Measurements from ENCODE around the gene P2RY8. TPM values are rescaled to one million over a fixed set of nuclear protein-coding genes. Genes with fewer than 3 reads are reported as not detected.
"Not testable (repeated sequence)": the region's sequence is repeated elsewhere in the genome, so short reads cannot be mapped to it uniquely, and the experiment has no call there.

Gene P2RY8
- total and polyA plus RNA-seq, 4 donors = 0.31 to 5.5 (median 3.0) TPM

DNA sequence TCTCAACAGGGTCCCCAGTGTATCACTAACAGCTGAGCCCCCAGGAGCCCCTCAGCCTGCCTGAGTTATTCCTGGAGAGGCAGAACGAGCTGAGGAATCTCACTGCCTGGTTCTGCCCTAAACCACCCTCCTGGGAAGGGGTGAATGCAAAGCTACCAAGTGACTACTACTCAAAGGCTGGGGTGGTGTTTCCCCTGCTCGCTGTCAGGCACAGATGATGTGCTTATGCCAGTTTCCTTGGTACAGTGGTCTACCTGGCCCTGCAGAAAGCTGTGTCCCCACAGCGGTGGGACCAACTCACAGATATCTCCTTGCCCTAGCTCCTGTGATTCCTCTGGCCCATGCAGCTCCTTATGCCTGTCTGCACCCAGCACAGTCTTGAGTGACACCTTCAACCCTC is 48.8 kb downstream of the P2RY8 start:
- Histone ChIP-seq H3K4me3 (ENCODE audit: low read length in 2 of 2) (no peak overlapping the region), H3K36me3 (ENCODE audit: control insufficient read depth in 1 of 2, insufficient read depth in 2 of 2, low read length in 1 of 2) (no peaks in the 10 kb centered on the region), H3K4me1 (ENCODE audit: control insufficient read depth in 1 of 2, insufficient read depth in 2 of 2, low read length in 2 of 2) (no peaks in the 10 kb centered on the region), H3K9me3 (ENCODE audit: control insufficient read depth, low read length) (peaks cover 4% of the 10 kb centered on the region), H3K27me3 (ENCODE audit: control insufficient read depth in 1 of 2, insufficient read depth in 2 of 2, low read length in 1 of 2) (no peaks in the 10 kb centered on the region), H3K27ac (ENCODE audit: low read depth in 1 of 2, low read length in 2 of 2) (no peak overlapping the region)
- DNase-seq = peak in 1 of 2 donors; percentile 19
- WGBS, 2 donors = 73 to 77% methylated on average over 3 of the region's 3 CpGs
- ATAC-seq (ENCODE audit: low FRiP score) = no peak
- intact Hi-C loops (cut with DNase I) = no loop called here

DNA sequence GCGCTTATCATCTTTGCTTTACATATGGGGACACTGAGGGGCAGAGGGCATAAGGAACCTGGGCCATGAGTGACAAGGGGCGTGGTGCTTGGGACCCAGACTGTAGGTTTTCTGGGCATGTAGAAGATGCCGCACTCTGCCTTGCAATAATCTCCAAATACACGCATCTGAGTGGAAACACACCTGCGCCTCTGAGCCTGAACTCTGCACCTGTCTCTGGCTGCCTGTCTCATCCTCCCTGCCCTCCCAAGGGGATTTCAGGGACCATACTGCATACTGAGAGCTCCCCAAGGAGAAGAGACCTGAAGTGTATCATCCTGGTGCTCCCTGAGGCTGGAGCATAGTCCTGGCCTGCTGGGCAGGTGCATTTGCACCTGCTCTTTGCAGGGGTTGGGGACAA is 49.6 kb downstream of the P2RY8 start:
- DNase-seq (no peak), ATAC-seq (ENCODE audit: low FRiP score) (no peak)
- H3K4me1 ChIP-seq (ENCODE audit: control insufficient read depth in 1 of 2, insufficient read depth in 2 of 2, low read length in 2 of 2) = no peaks in the 10 kb centered on the region
- intact Hi-C loops (cut with DNase I) = no loop called here
- H3K27ac ChIP-seq (ENCODE audit: low read depth in 1 of 2, low read length in 2 of 2) = no peak overlapping the region
- H3K4me3 ChIP-seq (ENCODE audit: low read length in 2 of 2) = no peak overlapping the region
- H3K27me3 ChIP-seq (ENCODE audit: control insufficient read depth in 1 of 2, insufficient read depth in 2 of 2, low read length in 1 of 2) = no peaks in the 10 kb centered on the region
- 87 to 92% methylated on average over 5 of the region's 5 CpGs for WGBS, 2 donors
- H3K36me3 ChIP-seq (ENCODE audit: control insufficient read depth in 1 of 2, insufficient read depth in 2 of 2, low read length in 1 of 2) = no peaks in the 10 kb centered on the region
- H3K9me3 ChIP-seq (ENCODE audit: control insufficient read depth, low read length) = peaks cover 4% of the 10 kb centered on the region

DNA sequence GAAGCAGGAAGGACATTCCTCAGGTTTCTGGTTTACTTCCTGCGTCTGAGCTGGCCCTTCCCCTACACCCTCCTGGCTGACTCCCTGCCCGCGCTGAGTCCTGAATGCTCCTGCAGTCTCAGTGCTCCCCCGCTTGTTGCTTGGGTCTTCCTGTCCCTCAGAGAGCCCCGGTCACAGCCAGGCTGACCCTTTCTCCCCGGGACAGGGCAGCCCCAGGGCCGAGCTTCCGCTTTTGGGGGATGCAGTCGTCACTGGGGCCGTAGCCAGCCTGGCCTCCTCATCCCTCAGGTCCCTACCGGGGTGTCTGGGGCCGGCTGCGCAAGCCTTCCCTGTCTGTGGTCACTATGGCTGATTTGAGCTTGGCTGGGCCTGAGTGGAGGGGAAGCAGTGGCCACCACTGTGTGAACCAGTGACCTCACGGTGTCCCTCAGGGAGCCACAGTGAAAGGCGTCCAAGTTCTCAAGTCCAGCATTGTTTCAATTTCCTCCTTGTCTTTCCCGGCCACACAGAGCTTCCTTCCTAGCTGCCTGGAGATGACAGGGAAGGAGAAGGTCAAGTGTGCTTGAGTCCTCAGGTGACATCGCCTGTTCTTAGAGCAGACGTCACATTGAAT is 50.1 kb downstream of the P2RY8 start:
- ATAC-seq (ENCODE audit: low FRiP score) (peak; percentile 33), DNase-seq (peak; percentile 72 to 76)
- 61 to 70% methylated on average over 18 of the region's 18 CpGs for WGBS, 2 donors
- no peaks in the 10 kb centered on the region for H3K36me3 ChIP-seq (ENCODE audit: control insufficient read depth in 1 of 2, insufficient read depth in 2 of 2, low read length in 1 of 2)
- no peaks in the 10 kb centered on the region for H3K4me1 ChIP-seq (ENCODE audit: control insufficient read depth in 1 of 2, insufficient read depth in 2 of 2, low read length in 2 of 2)
- intact Hi-C loops (cut with DNase I) = no loop called here
- no peaks in the 10 kb centered on the region for H3K27me3 ChIP-seq (ENCODE audit: control insufficient read depth in 1 of 2, insufficient read depth in 2 of 2, low read length in 1 of 2)
- H3K9me3 ChIP-seq (ENCODE audit: control insufficient read depth, low read length) = peaks cover 4% of the 10 kb centered on the region
- H3K4me3 ChIP-seq (ENCODE audit: low read length in 2 of 2) = no peak overlapping the region
- no peak overlapping the region for H3K27ac ChIP-seq (ENCODE audit: low read depth in 1 of 2, low read length in 2 of 2)

DNA sequence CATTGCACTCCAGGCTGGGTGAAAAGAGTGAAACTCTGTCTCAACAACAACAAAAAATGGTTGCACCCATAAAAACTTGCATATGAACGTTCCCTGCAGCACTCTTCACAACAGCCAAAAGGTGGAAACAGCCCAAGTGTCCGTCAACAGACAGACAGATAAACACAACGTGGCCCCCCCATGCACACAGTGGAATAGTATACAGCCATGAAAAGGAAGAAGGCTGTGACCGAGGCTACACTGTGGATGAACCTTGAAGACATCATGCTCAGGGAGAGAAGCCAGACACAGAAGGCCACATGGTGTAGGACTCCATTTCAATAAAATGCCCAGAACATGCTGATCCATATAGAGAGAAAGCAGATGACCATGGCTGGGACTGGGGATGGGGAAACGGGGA is 50.8 kb downstream of the P2RY8 start:
- Histone ChIP-seq H3K4me1 (ENCODE audit: control insufficient read depth in 1 of 2, insufficient read depth in 2 of 2, low read length in 2 of 2) (no peaks in the 10 kb centered on the region), H3K9me3 (ENCODE audit: control insufficient read depth, low read length) (peaks cover 4% of the 10 kb centered on the region), H3K27me3 (ENCODE audit: control insufficient read depth in 1 of 2, insufficient read depth in 2 of 2, low read length in 1 of 2) (no peaks in the 10 kb centered on the region), H3K27ac (ENCODE audit: low read depth in 1 of 2, low read length in 2 of 2) (no peak overlapping the region), H3K4me3 (ENCODE audit: low read length in 2 of 2) (no peak overlapping the region), H3K36me3 (ENCODE audit: control insufficient read depth in 1 of 2, insufficient read depth in 2 of 2, low read length in 1 of 2) (no peaks in the 10 kb centered on the region)
- WGBS, 2 donors = 82 to 83% methylated on average over 5 of the region's 5 CpGs
- DNase-seq = peak in 1 of 2 donors; percentile 11
- intact Hi-C loops (cut with DNase I) = no loop called here
- no peak for ATAC-seq (ENCODE audit: low FRiP score)

DNA sequence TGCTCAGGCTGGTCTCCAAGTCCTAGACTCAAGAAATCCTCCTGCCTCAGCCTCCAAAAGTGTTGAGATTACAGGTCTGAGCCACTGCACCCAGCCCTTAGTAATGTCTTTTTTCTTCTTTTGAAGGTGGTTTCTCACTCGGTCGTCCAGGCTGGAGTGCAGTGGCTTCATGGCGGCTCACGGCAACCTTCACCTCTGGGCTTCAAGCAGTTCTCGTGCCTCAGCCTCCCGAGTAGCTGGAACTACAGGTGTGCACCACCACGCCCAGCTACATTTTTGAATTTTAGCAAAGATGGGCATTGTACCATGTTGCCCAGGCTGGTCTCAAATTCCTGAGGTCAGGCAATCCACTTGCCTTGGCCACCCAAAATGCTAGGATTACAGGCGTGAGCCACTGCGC is 52.0 kb downstream of the P2RY8 start:
- H3K4me1 ChIP-seq (ENCODE audit: control insufficient read depth in 1 of 2, insufficient read depth in 2 of 2, low read length in 2 of 2) = no peaks in the 10 kb centered on the region
- H3K4me3 ChIP-seq (ENCODE audit: low read length in 2 of 2) = no peak overlapping the region
- ATAC-seq (ENCODE audit: low FRiP score) (no peak), DNase-seq (peak in 1 of 2 donors; percentile 24)
- intact Hi-C loops (cut with DNase I) = no loop called here
- H3K36me3 ChIP-seq (ENCODE audit: control insufficient read depth in 1 of 2, insufficient read depth in 2 of 2, low read length in 1 of 2) = no peaks in the 10 kb centered on the region
- H3K27me3 ChIP-seq (ENCODE audit: control insufficient read depth in 1 of 2, insufficient read depth in 2 of 2, low read length in 1 of 2) = no peaks in the 10 kb centered on the region
- peaks cover 4% of the 10 kb centered on the region for H3K9me3 ChIP-seq (ENCODE audit: control insufficient read depth, low read length)
- 90% methylated on average over 9 of the region's 9 CpGs for WGBS, 2 donors
- no peak overlapping the region for H3K27ac ChIP-seq (ENCODE audit: low read depth in 1 of 2, low read length in 2 of 2)

DNA sequence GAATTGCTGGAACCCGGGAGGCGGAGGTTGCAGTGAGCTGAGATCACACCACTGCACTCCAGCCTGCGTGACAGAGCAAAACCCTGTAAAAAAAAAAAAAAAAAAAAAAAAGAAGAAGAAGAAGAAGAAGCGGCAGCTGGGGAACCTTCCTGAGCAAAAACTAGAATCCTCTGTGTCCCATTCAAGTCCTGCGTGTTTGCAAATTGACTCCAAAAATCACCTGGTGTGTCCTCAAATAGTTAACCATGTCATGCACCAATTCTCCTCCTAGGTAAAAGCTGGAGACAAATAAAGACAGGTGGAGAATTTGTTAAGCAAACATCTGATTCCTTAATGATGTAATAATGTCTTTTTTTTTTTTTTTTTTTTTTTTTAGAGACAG is 52.4 kb downstream of the P2RY8 start:
- H3K36me3 ChIP-seq (ENCODE audit: control insufficient read depth in 1 of 2, insufficient read depth in 2 of 2, low read length in 1 of 2) = no peaks in the 10 kb centered on the region
- WGBS, 2 donors = 80 to 83% methylated on average over 5 of the region's 5 CpGs
- H3K4me1 ChIP-seq (ENCODE audit: control insufficient read depth in 1 of 2, insufficient read depth in 2 of 2, low read length in 2 of 2) = no peaks in the 10 kb centered on the region
- no peaks in the 10 kb centered on the region for H3K27me3 ChIP-seq (ENCODE audit: control insufficient read depth in 1 of 2, insufficient read depth in 2 of 2, low read length in 1 of 2)
- H3K27ac ChIP-seq (ENCODE audit: low read depth in 1 of 2, low read length in 2 of 2) = no peak overlapping the region
- no peak overlapping the region for H3K4me3 ChIP-seq (ENCODE audit: low read length in 2 of 2)
- ATAC-seq (ENCODE audit: low FRiP score) (no peak), DNase-seq (no peak)
- intact Hi-C loops (cut with DNase I) = no loop called here
- peaks cover 4% of the 10 kb centered on the region for H3K9me3 ChIP-seq (ENCODE audit: control insufficient read depth, low read length)

DNA sequence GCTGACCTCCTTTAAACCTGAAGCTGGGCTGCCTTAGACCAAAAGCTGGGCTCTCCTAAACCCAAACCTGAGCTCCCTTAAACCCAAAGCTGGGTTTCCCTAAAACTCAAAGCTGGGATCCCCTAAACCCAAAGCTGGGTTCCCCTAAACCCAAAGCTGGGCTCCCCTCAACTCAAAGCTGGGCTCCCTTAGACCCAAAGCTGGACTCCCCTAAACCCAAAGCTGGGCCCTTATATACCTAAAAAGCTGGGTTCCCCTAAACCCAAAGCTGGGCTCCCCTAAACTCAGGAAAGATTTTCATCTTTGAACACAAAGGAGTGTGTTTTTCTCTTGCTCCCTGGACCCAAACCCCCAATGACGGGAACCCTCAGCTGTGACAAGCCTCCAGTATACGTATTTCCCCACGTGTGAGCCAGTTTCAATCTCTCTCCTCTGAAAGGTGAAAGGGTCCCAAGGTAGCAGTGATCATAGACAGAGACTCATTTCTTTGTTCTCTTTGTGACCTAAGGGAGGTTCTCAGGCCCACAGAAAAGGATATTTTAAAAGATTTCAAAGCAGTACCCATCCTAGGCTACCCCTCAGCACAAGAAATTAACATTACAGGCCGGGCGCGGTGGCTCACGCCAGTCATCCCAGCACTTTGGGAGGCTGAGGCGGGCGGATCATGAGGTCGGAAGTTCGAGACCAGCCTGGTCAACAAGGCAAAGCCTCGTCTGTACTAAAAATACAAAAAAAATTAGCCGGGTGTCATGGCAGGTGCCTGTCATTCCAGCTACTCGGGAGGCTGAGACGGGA is 52.9 kb downstream of the P2RY8 start:
- H3K4me3 ChIP-seq (ENCODE audit: low read length in 2 of 2) = no peak overlapping the region
- peaks cover 4% of the 10 kb centered on the region for H3K9me3 ChIP-seq (ENCODE audit: control insufficient read depth, low read length)
- intact Hi-C loops (cut with DNase I) = no loop called here
- H3K36me3 ChIP-seq (ENCODE audit: control insufficient read depth in 1 of 2, insufficient read depth in 2 of 2, low read length in 1 of 2) = no peaks in the 10 kb centered on the region
- DNase-seq (peak in 1 of 2 donors; percentile 61), ATAC-seq (ENCODE audit: low FRiP score) (no peak)
- 75 to 80% methylated on average over 15 of the region's 15 CpGs for WGBS, 2 donors
- H3K27ac ChIP-seq (ENCODE audit: low read depth in 1 of 2, low read length in 2 of 2) = no peak overlapping the region
- H3K4me1 ChIP-seq (ENCODE audit: control insufficient read depth in 1 of 2, insufficient read depth in 2 of 2, low read length in 2 of 2) = no peaks in the 10 kb centered on the region
- H3K27me3 ChIP-seq (ENCODE audit: control insufficient read depth in 1 of 2, insufficient read depth in 2 of 2, low read length in 1 of 2) = no peaks in the 10 kb centered on the region

DNA sequence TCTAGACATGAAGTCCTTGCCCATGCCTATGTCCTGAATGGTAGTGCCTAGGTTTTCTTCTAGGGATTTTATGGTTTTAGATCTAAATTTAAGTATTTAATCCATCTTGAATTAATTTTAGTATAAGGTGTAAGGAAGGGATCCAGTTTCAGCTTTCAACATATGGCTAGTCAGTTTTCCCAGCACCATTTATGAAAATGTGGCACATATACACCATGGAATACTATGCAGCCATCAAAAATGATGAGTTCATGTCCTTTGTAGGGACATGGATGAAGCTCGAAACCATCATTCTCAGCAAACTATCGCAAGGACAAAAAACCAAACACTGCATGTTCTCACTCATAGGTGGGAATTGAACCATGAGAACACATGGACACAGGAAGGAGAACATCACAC is 54.5 kb downstream of the P2RY8 start:
- 67% methylated on average over 1 of the region's 2 CpGs; no CpG with 5 or more reads in 1 of the 2 donors for whole genome bisulfite sequencing, 2 donors
- ATAC-seq (ENCODE audit: low FRiP score); intact Hi-C loops (cut with DNase I); H3K9me3 ChIP-seq (ENCODE audit: control insufficient read depth, low read length); H3K4me3 ChIP-seq (ENCODE audit: low read length in 2 of 2); H3K4me1 ChIP-seq (ENCODE audit: control insufficient read depth in 1 of 2, insufficient read depth in 2 of 2, low read length in 2 of 2); H3K27me3 ChIP-seq (ENCODE audit: control insufficient read depth in 1 of 2, insufficient read depth in 2 of 2, low read length in 1 of 2); H3K27ac ChIP-seq (ENCODE audit: low read depth in 1 of 2, low read length in 2 of 2); H3K36me3 ChIP-seq (ENCODE audit: control insufficient read depth in 1 of 2, insufficient read depth in 2 of 2, low read length in 1 of 2); DNase-seq: not testable (repeated sequence)

Data from aorta (tissue), 5 donors.